K562 (cell line): ENCODE results near the gene ATP5PD. TPM values are rescaled to one million over a fixed set of nuclear protein-coding genes. Genes with fewer than 3 reads are reported as not detected.
"Not testable (repeated sequence)": the region's sequence is repeated elsewhere in the genome, so short reads cannot be mapped to it uniquely, and the experiment has no call there.

ENCODE experiments used
- ATAC-seq: fragments of 200-7000 bp; cut with Tn5 transposase; 3 replicates; pipeline ENCODE4 v1.9.1; 2020; ENCODE audit warnings: moderate library complexity
- BruUV-seq: library from RNA; stranded (reverse); fragments of 400-500 nt; replicated peaks from 2 replicates; lab custom pipeline; 2021; lab: Mats Ljungman, UMichigan
- CTCF ChIA-PET: fragments of 300-600 bp; formaldehyde crosslinking; extraction: SDS; loops from one replicate; lab custom pipeline; 2021; ENCODE audit warnings: low intra/inter-chr PET ratio; lab: Yijun Ruan, JAX
- POLR2A ChIA-PET: fragments of 300-600, 350-650 bp; sonication (Branson Sonifier 250); formaldehyde crosslinking; extraction: SDS; loops from one replicate; lab custom pipeline; 2021; ENCODE audit warnings: antibody characterized with exemption, inconsistent platforms; lab: Yijun Ruan, JAX
- DNase-seq, 4 experiments: peaks; one replicate each; pipeline versions ENCODE4 v3.0.0 to v3.0.0-alpha.2; 2011 to 2018; ENCODE audit warnings: low spot score in 3 of 4, mixed read lengths in 3 of 4; ENCODE audit errors: extremely low read depth in 1 of 4
- FAIRE-seq: peaks from 2 replicates; lab custom pipeline; 2011; peaks lifted over from hg19 to GRCh38; lab: Jason Lieb, UNC
- H2AFZ ChIP-seq: 2 replicates; pipeline ENCODE4 v1.6.0; 2011; ENCODE audit warnings: low read depth, low read length, control low read depth, inconsistent platforms
- H3K27ac ChIP-seq: fragments of 200-600 bp; 3 replicates; pipeline ENCODE4 v1.8.0; 2011; ENCODE audit warnings: low read depth, mild to moderate bottlenecking, control low read depth, inconsistent platforms, low read length, moderate library complexity, mixed read lengths; ENCODE audit errors: extremely low read depth
- H3K27me3 ChIP-seq, 2 experiments: fragments of 300-600 bp in 1 of 2; 2 replicates in 1 of 2; 3 replicates in 1 of 2; pipeline versions ENCODE4 v1.6.0 to v1.8.0; 2011; ENCODE audit warnings: inconsistent platforms in 2 of 2, low read length in 2 of 2, mild to moderate bottlenecking in 1 of 2, mixed read lengths in 1 of 2, moderate library complexity in 1 of 2; ENCODE audit not compliant: control insufficient read depth in 2 of 2, insufficient read depth in 2 of 2
- H3K36me3 ChIP-seq: fragments of 300-600 bp; 3 replicates; pipeline ENCODE4 v1.8.0; 2011; ENCODE audit warnings: mild to moderate bottlenecking, low read length, inconsistent platforms; ENCODE audit not compliant: control insufficient read depth, insufficient read depth
- H3K4me1 ChIP-seq, 2 experiments: fragments of 200-600 bp in 1 of 2; replicated peaks in 1 of 2; 2 replicates in 1 of 2; 3 replicates in 1 of 2; pipeline versions ENCODE4 v1.5.1 to v1.8.0; 2011; ENCODE audit warnings: inconsistent platforms in 2 of 2, low read length in 2 of 2, mild to moderate bottlenecking in 1 of 2, mixed read lengths in 1 of 2, moderate library complexity in 1 of 2; ENCODE audit not compliant: control insufficient read depth in 2 of 2, insufficient read depth in 2 of 2
- H3K4me2 ChIP-seq: 2 replicates; pipeline ENCODE4 v1.6.1; 2011; ENCODE audit warnings: low read length, control low read depth, inconsistent platforms, mixed read lengths; ENCODE audit not compliant: insufficient read depth
- H3K4me3 ChIP-seq: fragments of 200-600 bp; sonication (generic), shearing (Covaris generic); 2 replicates; pipeline ENCODE4 v1.5.1; 2016; ENCODE audit warnings: control low read depth, inconsistent platforms
- H3K79me2 ChIP-seq: fragments of 200-600 bp; 3 replicates; pipeline ENCODE4 v1.8.0; 2011; ENCODE audit warnings: low read length, inconsistent platforms; ENCODE audit not compliant: control insufficient read depth, insufficient read depth
- H3K9ac ChIP-seq, 2 experiments: 2 replicates each; pipeline versions ENCODE4 v1.6.0 to v1.6.1; 2011; ENCODE audit warnings: low read depth in 2 of 2, low read length in 2 of 2, control low read depth in 1 of 2, inconsistent platforms in 1 of 2, mild to moderate bottlenecking in 1 of 2, mixed read lengths in 1 of 2; ENCODE audit not compliant: insufficient read depth in 1 of 2
- H3K9me1 ChIP-seq: one replicate; pipeline ENCODE4 v1.6.0; 2011; ENCODE audit warnings: inconsistent platforms, mild to moderate bottlenecking, low read length, moderate library complexity; ENCODE audit not compliant: control insufficient read depth, insufficient read depth
- H3K9me3 ChIP-seq: replicated peaks from 2 replicates; pipeline ENCODE4 v1.5.1; 2011; ENCODE audit warnings: low read depth, low read length, inconsistent platforms; ENCODE audit not compliant: control insufficient read depth, insufficient read depth
- H4K20me1 ChIP-seq: replicated peaks from 2 replicates; pipeline ENCODE4 v1.6.1; 2011; ENCODE audit warnings: low read length, inconsistent platforms, mixed read lengths; ENCODE audit not compliant: control insufficient read depth, insufficient read depth
- ATF7 ChIP-seq: fragments of 450-650 bp; IDR thresholded peaks from 2 replicates; pipeline ENCODE4 v1.7.1; 2014; ENCODE audit warnings: mild to moderate bottlenecking, moderate library complexity
- CGGBP1 ChIP-seq: fragments of 250-450 bp; sonication (Bioruptor Pico); IDR thresholded peaks from 2 replicates; pipeline ENCODE4 v1.9.0; 2021; ENCODE audit warnings: mild to moderate bottlenecking
- CSDE1 ChIP-seq, 2 experiments: fragments of 450-650 bp; IDR thresholded peaks; 2 replicates each; pipeline ENCODE4 v1.6.1; 2016; ENCODE audit warnings: mild to moderate bottlenecking in 1 of 2
- HIVEP1 ChIP-seq: fragments of 250-450 bp; sonication (Bioruptor Pico); IDR thresholded peaks from 2 replicates; pipeline ENCODE4 v1.4.0; 2020; ENCODE audit warnings: mild to moderate bottlenecking
- PREB ChIP-seq: sonication (generic); formaldehyde crosslinking; IDR thresholded peaks from 2 replicates; pipeline ENCODE4 v1.8.1; 2023; ENCODE audit warnings: mild to moderate bottlenecking, missing genetic modification reagents
- RBM22 ChIP-seq: fragments of 200-400 bp; formaldehyde crosslinking; IDR thresholded peaks from 2 replicates; pipeline ENCODE4 v1.6.1; 2018; ENCODE audit warnings: low read length, low read depth; ENCODE audit not compliant: poor library complexity, severe bottlenecking
- TBL1XR1 ChIP-seq, 2 experiments: IDR thresholded peaks; 2 replicates each; pipeline ENCODE4 v1.6.1; 2012; ENCODE audit warnings: improper control_type of control experiment in 2 of 2, low read length in 2 of 2, mild to moderate bottlenecking in 1 of 2
- XRCC5 ChIP-seq: fragments of 200-400 bp; formaldehyde crosslinking; IDR thresholded peaks from 2 replicates; pipeline ENCODE4 v1.6.1; 2017; ENCODE audit warnings: low read depth, mild to moderate bottlenecking, low read length
- ZKSCAN1 ChIP-seq: fragments of 150-350 bp; IDR thresholded peaks from 2 replicates; pipeline ENCODE4 v1.6.1; 2016; ENCODE audit warnings: low read depth, low read length
- ZNF121 ChIP-seq: sonication (generic); formaldehyde crosslinking; conservative IDR thresholded peaks from 2 replicates; pipeline ENCODE4 v1.8.0; 2022; ENCODE audit warnings: missing genetic modification reagents
- WGBS: fragments of 100-300 bp; shearing (Covaris generic); methylation state at CpG from one replicate; pipeline ENCODE4 v1.1.6; 2016; ENCODE audit warnings: low coverage, mixed read lengths; ENCODE audit not compliant: insufficient coverage; ENCODE audit errors: missing lambda C conversion rate; 5-methylcytosine and 5-hydroxymethylcytosine counted together
- in situ Hi-C: fragments of 300-500 bp; cut with MboI; formaldehyde crosslinking; loops from 4 replicates; pipeline ENCODE4 v1.15.0; 2018; ENCODE audit warnings: inconsistent platforms, mixed read lengths
- intact Hi-C: fragments of 100-400 bp; cut with micrococcal nuclease; formaldehyde crosslinking; loops from 2 replicates; pipeline ENCODE4 v1.14.2; 2022
- polyA plus RNA-seq, 8 experiments: library from polyadenylated mRNA; depleted of rRNA in 4 of 8; stranded (reverse) in 5 of 8; unstranded in 3 of 8; fragments of >200 nt; fragmentation: Nextera tagmentation in 2 of 8; fragmentation: Illumina TruSeq in 1 of 8; extraction: Ambion mirVana in 2 of 8; extraction: Trizol in 1 of 8; gene quantifications; 2 replicates each; pipeline versions ENCODE4 v1.2.1 to v1.2.3, GENCODE V29; 2011 to 2014; ENCODE audit warnings: inconsistent platforms in 1 of 8, missing spikeins in 1 of 8
- total RNA-seq, 7 experiments: library from RNA; depleted of rRNA in 6 of 7; stranded (reverse); fragments of >200 nt in 6 of 7; fragmentation: Illumina TruSeq in 2 of 7; extraction: Trizol in 2 of 7; gene quantifications; 2 replicates each; pipeline versions ENCODE4 v1.2.1 to v1.2.3, GENCODE V29; 2011 to 2021; ENCODE audit warnings: low replicate concordance in 1 of 7

ATP5PD gene
- total and polyA plus RNA-seq, 9 of the 15 experiments (the other 6 are each of a cell fraction or from before 2014, with no cell fraction given), result 271 to 828 (median 432) TPM

- DNase-seq, FAIRE-seq, H3K4me3 ChIP-seq, in situ Hi-C loops, H3K79me2 ChIP-seq, H3K9ac ChIP-seq, H3K9me1 ChIP-seq, H3K4me2 ChIP-seq, H3K27ac ChIP-seq, H3K9me3 ChIP-seq, H4K20me1 ChIP-seq, H2AFZ ChIP-seq: not testable (repeated sequence)
- Histone ChIP-seq H3K36me3 (peaks cover 15% of the 10 kb centered on the region; the same call in 1 of the 3 replicates), H3K4me1 (peaks cover 8 to 25% of the 10 kb centered on the region in 2 experiments; a peak in 4 of 5 replicates)
- ChIA-PET CTCF (interaction anchor here (0.7 to 2.5 kb wide), 2 partner anchors 19 to 45 kb away, joined by 3 to 40 read pairs; partner anchors contain the start of gene CDR2L), POLR2A (interaction anchor here (0.6 to 3.4 kb wide), 9 partner anchors 12 to 122 kb away, joined by 3 to 16 read pairs (median 4); no protein-coding TSS in a partner anchor)
- 80% methylated on average over 6 of the region's 6 CpGs for WGBS
- intact Hi-C loops, result loop anchor here (1.0 to 10.0 kb wide), 2 partner anchors 45 to 81 kb away; partner anchors contain the start of genes OTOP2 and USH1G
- TF ChIP-seq ZNF121 (CRISPR knock-in tag), result peak; percentile 78
- TF ChIP-seq, all 486 proteins: peak for 1; not testable (repeated sequence) for 485
- H3K27me3 ChIP-seq, BruUV-seq, ATAC-seq: not testable (repeated sequence)
Measured at GRCh38 chr17:75006084-75006483, 40.7 kb downstream of the ATP5PD start.

GRCh38 chr17:75005291-75005690 lies 41.5 kb downstream of the ATP5PD start:
- CTCF ChIA-PET, result interaction anchor here (2.5 kb wide), 1 partner anchor 44 kb away, joined by 40 read pairs; no protein-coding TSS in a partner anchor
- 69% methylated on average over 8 of the region's 8 CpGs for WGBS
- no peak for TF ChIP-seq ATF7
- TF ChIP-seq PREB (CRISPR knock-in tag), result no peak
- TF ChIP-seq RBM22, result no peak
- TF ChIP-seq TBL1XR1 (IDR thresholded peaks at IDR 0.05; ENCODE audit: low read length in 2 of 2), result no peak
- TF ChIP-seq CGGBP1 (CRISPR knock-in tag), result no peak
- TF ChIP-seq XRCC5, result no peak
- TF ChIP-seq HIVEP1 (CRISPR knock-in tag), result no peak
- TF ChIP-seq CSDE1 (IDR thresholded peaks at IDR 0.05), result no peak
- TF ChIP-seq ZKSCAN1, result no peak

More at GRCh38 chr17:75005291-75005690, 41.5 kb downstream of the ATP5PD start:
- no peak for FAIRE-seq
- no peak overlapping the region for H2AFZ ChIP-seq
- DNase-seq, result no peak
- BruUV-seq, result TSS peak; percentile 38
- H4K20me1 ChIP-seq, result no peaks in the 10 kb centered on the region
- peaks cover 8 to 25% of the 10 kb centered on the region in 2 experiments; a peak in 4 of 5 replicates for H3K4me1 ChIP-seq
- H3K27me3 ChIP-seq, result no peaks in the 10 kb centered on the region
- POLR2A ChIA-PET, result interaction anchor here (0.6 to 7.2 kb wide), 9 partner anchors 11 to 121 kb away, joined by 3 to 56 read pairs (median 4); partner anchors contain the start of genes CDR2L and OTOP3
- in situ Hi-C loops (no loop called here), intact Hi-C loops (loop anchor here (10.0 kb wide), 1 partner anchor 80 kb away; the partner anchor contains the start of genes OTOP2 and USH1G)
- H3K9me1 ChIP-seq, result peaks cover 3% of the 10 kb centered on the region
- no peak overlapping the region for H3K4me2 ChIP-seq
- no peaks in the 10 kb centered on the region for H3K9me3 ChIP-seq
- no peak overlapping the region for H3K27ac ChIP-seq
- H3K4me3 ChIP-seq, result no peak overlapping the region
- H3K9ac ChIP-seq, result no peak overlapping the region
- peaks cover 15% of the 10 kb centered on the region; the same call in 1 of the 3 replicates for H3K36me3 ChIP-seq
- no peaks in the 10 kb centered on the region for H3K79me2 ChIP-seq
- ATAC-seq, result no peak
